ENCODE measurements around the gene SPATA2.

- no peak for TF ChIP-seq EZH2 (IDR thresholded peaks at IDR 0.05; ENCODE audit: insufficient read depth, poor library complexity, severe bottlenecking)
- TF ChIP-seq EZH2phosphoT487 (IDR thresholded peaks at IDR 0.05; ENCODE audit: insufficient read depth, low read depth): no peak
Observed at GRCh38 chr20:49858076-49858585, 57.2 kb downstream of the SPATA2 start.

Data from GM23248 (cell line).